A549 treated with Mapracorat at 1 μM for 4 hours (cell line): ENCODE results near the gene TIGAR. TPM values are rescaled to one million over a fixed set of nuclear protein-coding genes. Genes with fewer than 3 reads are reported as not detected.

Source experiments
- total RNA-seq: library from RNA; stranded (reverse); fragments of 200-300 nt; extraction: Qiagen RNA extraction; gene quantifications from 5 replicates; pipeline ENCODE4 v1.2.3, GENCODE V29; 2022

TIGAR gene
- 41.3 to 49.0 TPM (median 46.2 TPM) in 5 replicates for total RNA-seq

DNA sequence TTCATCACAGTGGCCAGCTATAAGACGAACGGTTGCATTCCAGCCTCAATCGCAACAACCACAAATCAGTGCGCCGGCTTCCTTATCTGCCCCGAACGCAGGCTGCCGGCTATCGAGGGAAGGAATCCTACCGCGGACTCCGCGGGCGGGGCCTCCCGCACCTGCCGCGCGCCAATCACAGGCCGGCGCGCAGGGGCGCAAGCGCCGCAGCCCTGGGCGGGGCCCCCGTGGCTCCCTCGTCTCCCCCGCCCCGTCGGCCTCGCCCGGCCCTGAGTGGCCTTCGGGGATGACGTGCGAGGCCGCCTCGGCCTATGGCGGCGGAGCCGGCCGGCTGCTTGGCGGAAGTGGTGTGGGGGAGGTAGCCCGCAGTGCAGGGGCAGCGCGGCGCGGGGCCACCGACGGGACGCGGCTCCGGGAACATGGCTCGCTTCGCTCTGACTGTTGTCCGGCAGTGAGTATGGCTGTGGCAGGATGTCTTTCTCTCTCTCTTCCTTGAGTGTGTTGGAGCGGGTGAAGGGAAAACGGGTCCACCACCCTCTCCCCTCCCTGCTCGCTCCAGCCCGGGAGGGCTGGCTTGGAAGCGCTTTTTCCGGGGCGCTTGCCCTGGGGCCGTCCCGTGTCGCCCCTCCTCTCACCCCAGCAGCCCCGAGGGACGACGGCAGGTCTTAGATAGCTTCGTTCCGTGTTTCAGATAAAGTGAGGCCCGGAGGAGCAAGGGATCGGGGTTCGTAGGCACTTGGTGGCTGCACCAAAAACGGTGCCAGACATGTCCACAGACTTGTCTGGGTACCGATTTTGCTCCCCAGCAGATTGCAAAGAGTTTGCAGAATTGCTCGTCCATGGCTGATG is at the start of gene TIGAR:
TIGAR (plus strand) TSS at position 361 of the 849 bp plus-strand sequence; CDS start at position 420, 59 bp downstream.

DNA sequence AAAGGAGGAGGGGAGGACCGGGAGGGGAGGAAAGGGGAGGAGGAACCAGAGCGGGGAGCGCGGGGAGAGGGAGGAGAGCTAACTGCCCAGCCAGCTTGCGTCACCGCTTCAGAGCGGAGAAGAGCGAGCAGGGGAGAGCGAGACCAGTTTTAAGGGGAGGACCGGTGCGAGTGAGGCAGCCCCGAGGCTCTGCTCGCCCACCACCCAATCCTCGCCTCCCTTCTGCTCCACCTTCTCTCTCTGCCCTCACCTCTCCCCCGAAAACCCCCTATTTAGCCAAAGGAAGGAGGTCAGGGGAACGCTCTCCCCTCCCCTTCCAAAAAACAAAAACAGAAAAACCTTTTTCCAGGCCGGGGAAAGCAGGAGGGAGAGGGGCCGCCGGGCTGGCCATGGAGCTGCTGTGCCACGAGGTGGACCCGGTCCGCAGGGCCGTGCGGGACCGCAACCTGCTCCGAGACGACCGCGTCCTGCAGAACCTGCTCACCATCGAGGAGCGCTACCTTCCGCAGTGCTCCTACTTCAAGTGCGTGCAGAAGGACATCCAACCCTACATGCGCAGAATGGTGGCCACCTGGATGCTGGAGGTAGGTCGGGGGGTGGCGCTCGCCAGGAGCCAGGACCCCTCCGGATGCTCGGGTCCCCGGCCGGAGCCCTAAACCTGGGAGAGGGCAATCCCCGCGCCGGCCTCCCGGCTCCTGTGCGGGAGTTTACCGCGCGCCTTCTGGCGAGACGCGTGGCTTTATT is 47.2 kb upstream of the TIGAR start, which contains the start of gene CCND2:
CCND2 (plus strand) TSS at position 111 of the 744 bp plus-strand sequence; CDS start at position 390, 279 bp downstream.

DNA sequence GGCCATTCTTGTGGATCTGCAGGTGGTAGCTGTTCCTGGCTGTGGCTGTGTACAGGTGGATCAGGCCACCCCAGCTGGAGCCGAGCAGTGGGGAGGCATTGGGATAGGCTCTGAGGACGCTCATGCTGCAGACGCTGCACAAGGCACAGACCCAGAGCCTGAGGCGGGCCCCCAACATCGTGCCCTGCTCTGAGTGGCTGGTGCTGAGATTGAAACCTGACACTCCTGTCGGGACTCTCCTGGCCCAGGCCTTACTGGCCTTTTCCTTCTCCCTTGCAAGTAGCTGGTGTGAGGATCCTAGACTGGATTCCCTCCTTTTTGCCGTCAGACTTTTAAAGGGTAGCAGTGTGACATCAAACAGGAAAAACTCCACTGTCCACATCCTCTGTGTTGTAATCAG is 58.4 kb downstream of the TIGAR start, which contains the start of gene FGF23:
FGF23 (minus strand) TSS at position 308 of the 400 bp plus-strand sequence; CDS start at position 178, 130 bp downstream.

Other genes with a start within 250 kb of the TIGAR start
- 0.12 TPM in 1 of 5 replicates, not detected in the others for gene CCND2, start 47.5 kb upstream of the TIGAR start, total RNA-seq
- not detected in 5 replicates for gene FGF23, start 58.5 kb downstream of the TIGAR start, total RNA-seq
- gene FGF6, start 124.6 kb downstream of the TIGAR start, total RNA-seq = not detected in 5 replicates
- 15.2 to 23.3 TPM (median 18.4 TPM) in 5 replicates for gene RAD51AP1, start 217.7 kb downstream of the TIGAR start, total RNA-seq
- gene DYRK4, start 241.0 kb downstream of the TIGAR start, total RNA-seq = 41.3 to 51.6 TPM (median 43.9 TPM) in 5 replicates